Glutamatergic neuron (in vitro differentiated cells): Measurements from ENCODE around the gene ACRBP. TPM values are rescaled to one million over a fixed set of nuclear protein-coding genes. Genes with fewer than 3 reads are reported as not detected.

Experiments
- DNase-seq: peaks from one replicate; pipeline ENCODE4 v3.0.0; 2022
- H3K27ac Mint-ChIP-seq: one replicate; pipeline ENCODE4 v1.8.0; 2020; ENCODE audit warnings: mild to moderate bottlenecking, mixed read lengths, inconsistent platforms; ENCODE audit not compliant: unreplicated experiment
- H3K27me3 Mint-ChIP-seq: one replicate; pipeline ENCODE4 v1.8.0; 2020; ENCODE audit warnings: mild to moderate bottlenecking, moderate library complexity, mixed read lengths, inconsistent platforms; ENCODE audit not compliant: unreplicated experiment
- H3K36me3 Mint-ChIP-seq: one replicate; pipeline ENCODE4 v1.8.0; 2020; ENCODE audit warnings: mild to moderate bottlenecking, mixed read lengths, inconsistent platforms; ENCODE audit not compliant: unreplicated experiment
- H3K4me1 Mint-ChIP-seq: one replicate; pipeline ENCODE4 v1.8.0; 2020; ENCODE audit warnings: mild to moderate bottlenecking, low read depth, mixed read lengths, inconsistent platforms; ENCODE audit not compliant: unreplicated experiment
- H3K4me3 Mint-ChIP-seq: one replicate; pipeline ENCODE4 v1.8.0; 2020; ENCODE audit warnings: mild to moderate bottlenecking, mixed read lengths, inconsistent platforms; ENCODE audit not compliant: unreplicated experiment
- H3K9me3 Mint-ChIP-seq: one replicate; pipeline ENCODE4 v1.8.0; 2020; ENCODE audit warnings: mild to moderate bottlenecking, moderate library complexity, mixed read lengths, inconsistent platforms; ENCODE audit not compliant: unreplicated experiment
- total RNA-seq: library from RNA; stranded (reverse); fragmentation: NEBNext Ultra II Directional; extraction: Animal tissue kit (Norgen Biotek cat#: 25700); gene quantifications from one replicate; pipeline ENCODE4 v1.2.1, GENCODE V29; 2021; ENCODE audit not compliant: unreplicated experiment
- TF ChIP-seq, protein P1 (sequence below): fragments of 200-600 bp; sonication (generic); IDR thresholded peaks from one replicate; pipeline ENCODE4 v1.5.0; 2021; ENCODE audit not compliant: partially characterized antibody, unreplicated experiment

Gene ACRBP
- total RNA-seq, 1 donor from 2014 or later: 2.5 TPM

DNA sequence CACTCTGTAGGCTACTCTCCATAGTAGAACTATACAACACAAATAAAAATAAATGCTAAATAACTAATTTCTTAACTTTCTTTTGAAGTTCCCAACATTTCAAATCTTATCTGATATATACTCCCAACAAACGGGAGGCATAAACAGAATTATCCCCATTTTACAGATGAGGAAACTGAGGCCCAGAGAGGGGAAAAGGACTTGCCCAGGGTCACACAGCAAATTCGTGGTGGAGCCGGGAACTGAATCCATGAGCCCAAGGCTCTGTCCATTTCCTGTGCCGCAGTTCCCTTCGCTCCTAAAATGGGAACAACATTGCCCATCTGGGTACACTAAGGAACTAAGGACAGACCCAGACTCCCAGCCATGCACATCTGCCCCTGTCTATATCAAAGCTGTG lies 29.7 kb upstream of the ACRBP start:
- DNase-seq: no peak
- peaks cover under 1% of the 10 kb centered on the region for H3K27me3 Mint-ChIP-seq
- H3K36me3 Mint-ChIP-seq: no peaks in the 10 kb centered on the region
- no peaks in the 10 kb centered on the region for H3K4me1 Mint-ChIP-seq
- peaks cover 1% of the 10 kb centered on the region for H3K9me3 Mint-ChIP-seq
- no peak overlapping the region for H3K27ac Mint-ChIP-seq
- TF ChIP-seq, protein P1, sequence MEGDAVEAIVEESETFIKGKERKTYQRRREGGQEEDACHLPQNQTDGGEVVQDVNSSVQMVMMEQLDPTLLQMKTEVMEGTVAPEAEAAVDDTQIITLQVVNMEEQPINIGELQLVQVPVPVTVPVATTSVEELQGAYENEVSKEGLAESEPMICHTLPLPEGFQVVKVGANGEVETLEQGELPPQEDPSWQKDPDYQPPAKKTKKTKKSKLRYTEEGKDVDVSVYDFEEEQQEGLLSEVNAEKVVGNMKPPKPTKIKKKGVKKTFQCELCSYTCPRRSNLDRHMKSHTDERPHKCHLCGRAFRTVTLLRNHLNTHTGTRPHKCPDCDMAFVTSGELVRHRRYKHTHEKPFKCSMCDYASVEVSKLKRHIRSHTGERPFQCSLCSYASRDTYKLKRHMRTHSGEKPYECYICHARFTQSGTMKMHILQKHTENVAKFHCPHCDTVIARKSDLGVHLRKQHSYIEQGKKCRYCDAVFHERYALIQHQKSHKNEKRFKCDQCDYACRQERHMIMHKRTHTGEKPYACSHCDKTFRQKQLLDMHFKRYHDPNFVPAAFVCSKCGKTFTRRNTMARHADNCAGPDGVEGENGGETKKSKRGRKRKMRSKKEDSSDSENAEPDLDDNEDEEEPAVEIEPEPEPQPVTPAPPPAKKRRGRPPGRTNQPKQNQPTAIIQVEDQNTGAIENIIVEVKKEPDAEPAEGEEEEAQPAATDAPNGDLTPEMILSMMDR: no peak
- no peak overlapping the region for H3K4me3 Mint-ChIP-seq

DNA sequence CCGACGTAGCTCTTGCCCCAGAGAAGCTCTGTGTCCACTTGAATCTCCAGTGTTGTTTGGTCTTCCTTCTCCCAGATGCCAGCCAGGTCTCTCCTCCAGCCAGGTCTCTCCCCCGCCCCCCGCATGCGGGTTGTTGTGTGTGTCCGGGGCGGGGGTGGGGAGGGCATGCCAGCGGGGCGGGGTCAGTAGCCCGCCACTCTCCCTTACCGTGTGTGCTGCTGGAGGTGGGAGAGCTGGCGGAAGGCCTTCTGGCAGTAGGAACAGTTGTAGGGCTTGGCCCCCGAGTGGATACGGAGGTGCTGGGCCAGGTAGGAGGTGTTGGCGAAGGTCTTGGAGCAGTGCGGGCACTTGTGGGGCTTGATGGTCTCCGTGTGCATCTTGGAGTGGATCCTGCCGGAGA lies 24.9 kb upstream of the ACRBP start:
- TF ChIP-seq, protein P1: no peak
- Mint-ChIP-seq H3K36me3 (no peaks in the 10 kb centered on the region), H3K27ac (no peak overlapping the region)

DNA sequence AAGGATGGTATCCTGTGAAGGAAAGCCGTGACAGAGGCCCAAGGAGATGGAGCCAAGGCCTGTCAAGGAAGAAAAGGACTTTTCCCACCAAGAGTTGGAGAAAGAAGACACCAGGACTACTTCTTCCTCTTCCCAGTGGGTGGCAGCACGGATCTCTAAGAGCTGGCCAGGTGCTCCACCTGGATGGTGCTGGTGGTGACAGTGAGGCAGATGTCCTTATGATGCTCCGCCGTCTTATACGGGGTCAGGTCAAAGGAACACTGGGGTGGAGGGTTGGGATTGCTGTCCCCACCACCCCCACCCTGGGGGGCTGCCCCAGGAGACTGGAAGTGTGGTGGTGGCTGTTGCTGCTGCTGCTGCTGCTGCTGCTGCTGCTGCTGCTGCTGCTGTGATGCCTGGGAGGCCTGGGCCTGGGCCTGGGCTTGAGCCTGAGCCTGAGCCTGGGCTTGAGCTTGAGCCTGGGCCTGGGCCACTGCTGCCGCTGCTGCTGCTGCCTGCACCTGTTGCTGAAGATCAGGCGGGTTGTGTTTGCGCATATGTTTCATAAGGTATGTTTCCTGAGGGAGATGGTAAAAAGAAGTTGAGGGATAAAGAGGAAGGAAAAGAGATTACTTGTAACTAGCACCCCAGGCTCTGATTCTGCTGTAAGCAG lies 20.5 kb upstream of the ACRBP start:
- Mint-ChIP-seq H3K27me3 (peaks cover 10% of the 10 kb centered on the region), H3K4me3 (no peak overlapping the region), H3K4me1 (no peaks in the 10 kb centered on the region), H3K36me3 (no peaks in the 10 kb centered on the region), H3K9me3 (peaks cover 11% of the 10 kb centered on the region), H3K27ac (no peak overlapping the region)
- TF ChIP-seq, protein P1: no peak
- DNase-seq: no peak

More for the DNA sequence above, 24.9 kb upstream of the ACRBP start:
- no peaks in the 10 kb centered on the region for H3K4me1 Mint-ChIP-seq
- H3K4me3 Mint-ChIP-seq: no peak overlapping the region
- DNase-seq: no peak
- peaks cover 4% of the 10 kb centered on the region for H3K27me3 Mint-ChIP-seq
- H3K9me3 Mint-ChIP-seq: peaks cover 2% of the 10 kb centered on the region

DNA sequence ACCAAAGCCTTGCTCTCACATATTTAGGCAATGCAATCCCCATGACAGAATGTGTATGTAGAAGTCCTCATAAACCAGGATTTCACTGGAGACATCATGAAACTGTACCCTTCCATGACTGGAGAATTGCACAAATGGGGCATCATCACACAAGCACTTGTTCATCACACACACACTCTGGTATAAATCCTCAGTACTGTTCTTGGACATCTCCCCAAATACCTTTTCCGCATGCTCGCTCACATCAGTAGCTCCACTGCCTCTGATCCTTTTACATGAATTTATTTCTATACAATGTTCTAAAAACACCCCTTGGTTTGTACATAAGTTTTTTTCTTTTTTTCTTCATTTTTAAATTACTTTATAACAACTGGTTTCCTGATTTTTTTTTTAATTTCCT lies 19.0 kb upstream of the ACRBP start:
- H3K36me3 Mint-ChIP-seq: no peaks in the 10 kb centered on the region
- H3K9me3 Mint-ChIP-seq: peaks cover 13% of the 10 kb centered on the region
- no peak overlapping the region for H3K27ac Mint-ChIP-seq
- no peak for DNase-seq
- H3K4me1 Mint-ChIP-seq: peaks cover 7% of the 10 kb centered on the region
- H3K27me3 Mint-ChIP-seq: peaks cover 10% of the 10 kb centered on the region
- no peak overlapping the region for H3K4me3 Mint-ChIP-seq
- TF ChIP-seq, protein P1: no peak

- H3K4me3 Mint-ChIP-seq: no peak overlapping the region
- H3K27me3 Mint-ChIP-seq: peaks cover 10% of the 10 kb centered on the region
- TF ChIP-seq, protein P1: no peak
- H3K27ac Mint-ChIP-seq: no peak overlapping the region
- H3K36me3 Mint-ChIP-seq: no peaks in the 10 kb centered on the region
- peaks cover 13% of the 10 kb centered on the region for H3K9me3 Mint-ChIP-seq
- DNase-seq: no peak
- peaks cover 7% of the 10 kb centered on the region for H3K4me1 Mint-ChIP-seq
Measured at GRCh38 chr12:6664902-6665301, 17.7 kb upstream of the ACRBP start.
